CD4-positive, alpha-beta T cell treated with Interleukin-6 for 4 hours (primary cell): ENCODE measurements around the gene MID1.
"Not testable (repeated sequence)": the region's sequence is repeated elsewhere in the genome, so short reads cannot be mapped to it uniquely, and the experiment has no call there.

Experiments used
- DNase-seq: peaks from one replicate; pipeline ENCODE4 v3.0.0-alpha.2; 2020; ENCODE audit warnings: mixed read lengths

The MID1 gene

DNA sequence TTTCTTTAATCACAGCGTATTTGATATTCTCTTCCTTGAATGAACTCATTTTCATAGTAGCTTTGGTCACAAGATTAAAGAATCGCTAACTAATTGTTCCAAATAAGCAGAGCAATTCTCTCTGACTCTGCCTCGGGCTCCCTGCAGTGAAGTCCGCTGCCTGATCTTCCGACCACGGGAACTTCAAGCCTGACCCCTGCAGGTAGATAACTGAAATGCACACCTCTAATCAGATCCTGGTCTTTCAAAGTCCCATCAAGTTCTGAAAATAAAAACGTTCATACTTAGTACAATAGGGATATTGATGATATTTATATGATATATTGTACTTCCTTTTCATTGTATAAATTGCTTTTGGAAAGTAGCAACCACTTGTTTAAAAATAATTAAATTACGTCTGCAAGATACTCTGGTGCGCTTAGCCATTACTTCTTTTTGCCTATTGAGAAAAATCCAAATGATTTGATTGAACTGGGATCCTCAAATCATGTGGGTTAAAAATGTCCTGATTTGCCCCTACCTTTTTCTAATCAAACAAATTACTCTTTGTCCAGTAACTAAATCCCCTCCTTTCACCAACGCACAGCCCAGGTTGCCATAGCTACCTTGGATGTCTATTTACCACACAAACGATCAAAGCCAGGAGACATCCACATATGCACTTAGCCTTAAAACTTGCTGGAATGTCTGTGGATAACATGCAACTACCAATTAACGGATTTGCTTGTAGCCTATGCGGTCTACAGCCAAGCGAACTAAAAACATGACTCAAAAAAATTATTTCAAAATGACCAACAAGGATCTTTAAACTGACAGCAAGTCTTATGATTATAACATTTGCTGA is 4.2 kb downstream of the MID1 start:
- no peak for DNase-seq

DNA sequence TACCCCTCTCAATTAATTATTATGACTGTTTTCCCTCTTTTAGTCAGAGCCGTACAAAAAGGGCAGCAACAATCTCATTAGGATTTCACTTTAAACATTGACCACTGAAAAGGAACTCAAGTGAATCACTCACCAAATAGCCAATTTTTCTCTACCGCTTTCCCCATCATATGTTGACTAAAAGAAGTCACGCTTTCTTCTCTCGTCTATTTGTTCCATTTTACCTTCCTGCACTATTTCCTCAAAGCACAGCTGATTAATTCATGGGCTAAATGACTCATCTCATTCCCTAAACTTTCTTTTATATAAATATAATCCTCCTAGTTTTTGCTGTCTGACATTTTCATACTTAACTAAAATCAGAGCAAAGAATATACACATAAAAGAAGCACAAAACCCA is 8.2 kb downstream of the MID1 start:
- no peak for DNase-seq

- no peak for DNase-seq
Observed at GRCh38 chrX:10611441-10612090, 8.8 kb downstream of the MID1 start.

GRCh38 chrX:10608099-10608498 is 12.3 kb downstream of the MID1 start:
- no peak for DNase-seq

- DNase-seq, result no peak
Observed at GRCh38 chrX:10607233-10607632, 13.2 kb downstream of the MID1 start.

- DNase-seq, result no peak
Observed at GRCh38 chrX:10603612-10604011, 16.8 kb downstream of the MID1 start.

DNA sequence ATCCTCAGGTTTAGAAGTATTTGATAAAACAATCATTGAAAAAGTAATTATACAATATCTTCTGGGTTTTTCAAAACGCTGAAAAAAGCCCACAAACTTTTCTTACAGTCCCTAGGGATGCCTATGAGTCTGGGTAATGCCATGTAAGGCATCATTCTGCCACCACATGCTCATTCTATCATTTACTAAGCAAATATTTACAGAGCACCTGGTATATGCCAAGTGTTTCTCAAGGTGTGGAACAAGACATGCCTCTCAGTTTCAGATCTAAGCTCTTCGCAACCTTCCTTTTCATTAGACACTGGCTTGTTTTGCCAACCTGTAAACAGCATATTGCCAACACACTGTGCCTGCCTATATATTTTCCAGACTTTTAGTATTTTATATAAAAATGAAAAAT is 17.7 kb downstream of the MID1 start:
- no peak for DNase-seq

GRCh38 chrX:10600479-10600878 is 19.9 kb downstream of the MID1 start:
- no peak for DNase-seq

- DNase-seq, result no peak
Observed at GRCh38 chrX:10598540-10598939, 21.8 kb downstream of the MID1 start.

DNA sequence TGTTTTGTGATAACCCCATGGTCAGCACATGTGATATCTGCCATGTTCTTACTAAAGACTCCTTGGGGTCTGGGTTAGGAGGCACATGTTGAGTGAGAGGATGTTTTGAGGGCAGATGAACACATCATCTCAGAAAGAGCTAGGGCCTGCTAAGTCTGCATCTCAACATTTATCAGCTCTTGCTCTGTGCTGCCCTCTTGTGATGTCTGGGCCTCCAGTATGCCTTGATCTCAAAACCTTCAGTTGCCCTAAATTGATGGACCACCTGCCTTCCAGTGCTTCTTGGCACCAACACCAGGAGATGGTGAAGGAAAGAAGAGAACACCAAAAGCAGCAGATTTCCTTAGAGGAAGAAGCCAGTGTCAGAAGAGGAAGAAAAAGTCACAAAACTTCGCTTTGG is 22.5 kb downstream of the MID1 start:
- DNase-seq, result no peak

DNA sequence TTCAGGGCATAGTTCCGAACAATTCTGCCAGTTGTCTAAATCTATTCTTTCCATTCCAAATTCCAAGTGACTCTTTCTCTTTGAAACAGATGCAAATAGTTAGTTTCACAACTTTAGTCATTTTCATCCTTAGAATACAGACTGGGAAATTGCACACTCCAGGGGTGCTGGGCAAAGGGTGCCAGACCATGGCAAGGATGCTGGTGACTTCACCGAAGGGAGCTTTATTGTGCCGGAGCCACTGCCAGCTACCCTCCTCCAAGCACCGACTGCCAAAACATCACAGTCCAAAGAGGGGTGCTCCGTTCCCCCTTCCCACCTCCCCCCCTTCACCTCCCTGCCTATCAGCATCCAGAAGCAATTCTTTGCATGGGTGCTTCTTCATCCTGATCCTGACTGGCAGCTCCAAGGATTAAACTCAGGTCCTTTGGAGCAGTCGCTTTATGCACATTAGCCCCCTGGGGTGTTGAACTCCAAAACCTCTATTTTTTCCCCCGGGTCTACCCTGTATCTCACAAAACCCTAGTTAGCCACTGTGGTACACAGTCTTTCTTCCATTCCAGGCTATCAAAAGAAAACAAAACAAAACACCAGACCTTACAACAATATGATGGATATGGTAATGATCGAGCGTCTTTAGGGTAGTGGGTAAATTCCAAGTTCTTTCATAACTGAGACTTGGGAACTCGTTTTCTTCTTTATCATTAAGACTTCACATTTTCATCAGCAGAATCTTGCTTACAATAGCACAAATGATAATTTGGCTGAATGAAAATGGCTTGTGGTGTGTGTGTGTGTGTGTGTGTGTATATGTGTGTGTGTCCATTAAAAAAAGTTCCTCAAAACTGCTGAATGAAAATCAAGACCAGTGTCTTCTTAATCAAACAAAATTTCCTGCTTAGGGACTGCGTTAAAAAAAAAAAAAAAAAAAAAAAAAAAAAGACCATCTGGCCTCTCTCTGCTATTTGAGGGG is 28.7 kb downstream of the MID1 start:
- no peak for DNase-seq

DNA sequence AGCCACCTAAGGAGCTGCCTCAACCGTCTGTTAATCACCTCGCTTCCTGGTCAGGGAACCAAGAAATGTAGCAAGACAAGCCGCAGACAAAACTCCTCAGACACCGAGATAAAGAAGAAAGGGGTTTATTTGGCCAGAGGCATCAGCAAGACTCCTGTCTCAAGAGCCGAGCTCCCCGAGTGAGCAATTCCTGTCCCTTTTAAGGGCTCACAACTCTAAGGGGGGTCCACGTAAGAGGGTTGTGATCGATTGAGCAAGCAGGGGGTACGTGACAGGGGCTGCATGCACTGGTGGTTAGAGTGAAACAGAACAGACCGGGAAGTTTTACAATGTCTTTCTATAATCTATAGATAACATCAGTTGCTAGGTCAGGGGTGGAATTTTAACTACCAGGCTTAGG is 30.6 kb downstream of the MID1 start:
- DNase-seq, result not testable (repeated sequence)

- DNase-seq, result no peak
Observed at GRCh38 chrX:10589098-10589497, 31.3 kb downstream of the MID1 start.

DNA sequence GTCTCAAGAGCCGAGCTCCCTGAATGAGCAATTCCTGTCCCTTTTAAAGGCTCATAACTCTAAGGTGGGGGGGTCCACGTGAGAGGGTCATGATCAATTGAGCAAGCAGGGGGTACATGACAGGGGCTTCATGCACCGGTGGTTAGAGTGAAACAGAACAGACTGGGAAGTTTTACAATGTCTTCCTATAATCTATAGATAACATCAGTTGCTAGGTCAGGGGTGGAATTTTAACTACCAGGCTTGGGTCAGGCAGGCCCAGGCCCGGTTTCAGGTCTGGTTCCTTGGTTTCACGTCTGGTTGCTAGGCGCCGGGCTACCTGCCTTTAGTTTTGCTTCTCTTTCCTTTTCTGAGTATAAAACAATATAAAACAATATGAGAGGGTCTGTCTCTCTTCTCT is 35.5 kb downstream of the MID1 start:
- not testable (repeated sequence) for DNase-seq

GRCh38 chrX:10582945-10583344 is 37.4 kb downstream of the MID1 start:
- no peak for DNase-seq

GRCh38 chrX:10582215-10582733 is 38.1 kb downstream of the MID1 start:
- DNase-seq, result no peak

DNA sequence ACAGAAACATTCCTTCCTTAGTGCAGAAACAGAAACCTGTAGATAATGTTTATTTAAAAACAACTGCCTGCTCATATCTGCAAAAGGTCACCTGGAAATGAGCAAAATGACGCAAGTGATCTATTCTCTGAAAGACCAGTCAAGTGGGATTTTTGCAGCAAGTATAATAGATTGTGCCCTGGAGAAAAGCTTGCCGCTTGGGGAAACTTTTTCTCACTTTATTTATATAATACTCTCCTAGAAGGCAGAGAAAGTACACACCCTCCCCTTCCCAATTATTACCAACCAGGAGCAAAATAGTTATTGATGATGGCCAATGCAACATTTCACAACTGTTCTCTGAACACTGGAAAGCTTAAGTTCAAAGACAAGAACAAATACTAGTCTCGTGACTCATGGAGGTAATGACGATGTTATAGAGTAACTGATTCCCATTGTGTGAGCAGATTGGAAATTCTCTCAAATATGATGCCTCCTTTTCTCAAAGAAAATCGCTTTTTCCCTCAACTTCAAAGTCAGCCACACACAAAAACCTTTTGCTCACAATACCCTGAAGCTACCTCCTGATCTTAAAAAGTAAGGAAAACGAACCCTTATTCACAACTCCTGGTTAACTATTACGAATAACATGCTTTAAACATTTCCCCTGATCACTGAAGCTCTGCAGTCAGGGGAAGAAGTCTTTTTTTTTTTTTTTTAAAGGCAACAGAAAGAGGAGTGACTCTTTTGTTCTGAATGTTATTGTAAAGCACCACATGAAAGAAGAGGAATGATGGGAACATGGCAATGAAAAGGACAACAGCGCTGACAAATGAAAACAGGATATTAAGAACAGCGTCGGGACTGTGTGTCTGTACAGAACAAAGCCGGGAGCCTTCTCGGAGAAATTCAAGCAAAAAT is 41.0 kb downstream of the MID1 start:
- no peak for DNase-seq

DNA sequence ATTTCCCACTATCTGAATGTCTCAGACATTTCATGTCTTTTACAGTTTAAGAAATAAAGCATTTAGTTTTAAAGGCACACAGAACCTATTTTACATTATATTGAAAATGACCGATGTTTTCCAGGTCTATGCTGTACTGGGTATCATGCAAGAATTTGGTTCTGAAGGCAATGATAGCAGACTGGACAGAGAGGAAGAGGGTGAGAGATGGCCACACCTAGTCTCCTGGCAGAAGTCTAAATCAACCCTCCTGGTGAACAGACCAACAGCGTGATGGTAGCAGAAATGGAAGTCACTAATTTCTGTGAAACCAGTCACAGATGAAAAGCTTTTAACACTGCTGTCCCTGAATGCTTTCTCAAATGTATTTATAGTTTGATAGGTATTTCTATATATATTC is 41.9 kb downstream of the MID1 start:
- DNase-seq, result no peak

- no peak for DNase-seq
Observed at GRCh38 chrX:10577853-10578252, 42.5 kb downstream of the MID1 start.

GRCh38 chrX:10576777-10577447 is 43.5 kb downstream of the MID1 start:
- no peak for DNase-seq

- DNase-seq, result no peak
Observed at GRCh38 chrX:10576186-10576585, 44.2 kb downstream of the MID1 start.
